GM20431 (cell line): ENCODE data around the gene PADI2.

Source experiments
- in situ Hi-C: fragments of 300-500 bp; cut with MseI, MboI; formaldehyde crosslinking; loops from one replicate; pipeline ENCODE4 v1.15.0; 2020; ENCODE audit warnings: low sequenced_read_pairs; ENCODE audit not compliant: unreplicated experiment

The PADI2 gene

DNA sequence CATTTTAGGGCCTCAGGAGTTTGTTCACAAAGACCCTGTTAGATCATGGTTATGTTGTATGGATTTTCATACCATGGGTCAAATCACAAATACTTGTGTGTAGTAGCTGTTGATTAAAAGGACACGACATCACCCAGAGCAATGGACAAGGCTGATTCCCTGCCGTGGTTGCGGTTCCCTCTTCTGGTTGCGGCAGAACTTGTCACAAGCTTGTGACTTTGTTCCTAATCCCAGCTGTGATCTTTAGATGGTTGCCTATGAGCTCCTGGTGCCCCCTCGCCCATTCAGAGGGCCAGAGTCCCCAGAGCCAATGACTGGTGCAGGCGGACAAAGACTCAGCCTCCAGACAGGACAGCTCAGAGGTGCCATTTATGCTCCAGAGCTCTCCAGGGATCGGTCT, 53.6 kb downstream of the PADI2 start:
- in situ Hi-C loops = loop anchor here (25.0 kb wide), 1 partner anchor 172 kb away; the partner anchor contains the start of gene PADI3

DNA sequence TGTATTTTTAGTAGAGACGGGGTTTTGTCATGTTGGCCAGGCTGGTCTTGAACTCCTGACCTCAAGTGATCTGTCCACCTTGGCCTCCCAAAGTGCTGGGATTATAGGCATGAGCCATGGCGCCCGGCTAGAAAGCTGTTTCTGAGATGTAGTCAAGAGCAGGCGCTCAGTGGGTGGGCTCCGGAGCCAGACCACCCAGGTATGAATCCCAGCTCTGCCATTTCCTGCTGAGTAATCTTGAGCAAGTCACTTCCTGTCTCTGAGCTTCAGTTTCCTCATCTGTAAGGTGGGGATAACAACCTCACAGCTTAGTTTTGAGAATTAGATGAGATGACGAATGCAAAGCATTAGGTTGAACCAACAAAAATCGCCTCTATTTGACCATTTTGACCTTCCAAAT, 56.5 kb downstream of the PADI2 start:
- in situ Hi-C loops = loop anchor here (25.0 kb wide), 1 partner anchor 175 kb away; the partner anchor contains the start of gene PADI3

DNA sequence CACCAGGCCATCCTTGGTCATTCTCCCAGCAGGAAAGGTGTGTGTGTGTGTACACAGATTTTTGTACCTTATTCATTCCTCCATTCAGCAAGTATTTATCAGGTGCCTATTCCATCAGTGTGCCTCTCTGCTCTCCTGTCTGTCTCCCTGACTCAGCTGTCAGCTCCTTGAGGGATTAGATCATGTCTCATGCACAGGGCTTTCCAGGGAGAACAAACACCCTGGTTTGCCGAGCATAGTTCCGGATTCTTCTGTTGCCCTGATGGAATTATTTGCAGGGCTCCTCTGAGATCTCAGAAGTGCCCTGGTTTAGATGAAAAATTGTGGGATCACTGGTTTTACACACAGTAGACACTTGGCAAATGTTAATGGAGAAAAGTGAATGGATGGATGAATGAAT, 57.4 kb downstream of the PADI2 start:
- in situ Hi-C loops = loop anchor here (25.0 kb wide), 1 partner anchor 175 kb away; the partner anchor contains the start of gene PADI3

DNA sequence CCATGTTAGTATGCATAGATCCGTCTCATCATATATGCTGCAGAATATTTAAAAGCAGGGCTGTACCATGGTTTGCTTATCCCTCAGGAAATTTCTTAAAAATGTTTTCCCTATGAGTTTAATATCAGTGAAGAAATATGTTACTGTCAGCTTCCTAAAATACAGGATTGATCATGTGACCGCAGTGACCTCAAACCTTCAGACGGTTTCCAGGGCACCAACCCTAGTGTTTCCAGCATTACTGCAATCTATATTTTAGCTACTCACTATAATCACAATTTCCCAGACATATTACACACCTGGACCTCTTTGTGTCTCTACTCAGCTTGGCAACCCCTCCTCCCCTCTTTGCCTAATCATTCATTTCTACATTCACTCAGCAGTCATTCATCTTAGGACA, 57.8 kb downstream of the PADI2 start:
- in situ Hi-C loops = loop anchor here (25.0 kb wide), 1 partner anchor 176 kb away; the partner anchor contains the start of gene PADI3

DNA sequence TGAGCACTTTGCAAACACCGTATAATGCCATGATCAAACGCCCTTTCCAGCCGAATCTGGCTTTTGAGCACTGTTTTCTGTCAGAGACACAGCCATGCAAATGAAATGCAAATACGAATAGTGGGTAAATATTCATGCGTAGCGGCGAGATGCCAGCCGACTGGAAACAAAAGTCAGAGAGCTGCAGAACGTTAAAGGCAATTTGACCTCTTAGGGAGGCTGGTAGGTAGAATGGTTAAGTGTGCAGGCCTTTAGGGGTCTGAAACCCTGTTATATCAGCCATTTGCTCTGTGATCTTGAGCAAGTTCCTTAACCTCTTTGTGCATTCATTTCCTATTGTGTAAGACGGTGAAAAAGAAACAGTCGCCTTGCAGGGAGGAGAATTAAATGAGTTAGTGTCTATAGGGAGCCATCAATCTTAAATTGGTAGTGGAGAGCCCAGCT, 58.9 kb downstream of the PADI2 start:
- in situ Hi-C loops = loop anchor here (25.0 kb wide), 1 partner anchor 177 kb away; the partner anchor contains the start of gene PADI3

DNA sequence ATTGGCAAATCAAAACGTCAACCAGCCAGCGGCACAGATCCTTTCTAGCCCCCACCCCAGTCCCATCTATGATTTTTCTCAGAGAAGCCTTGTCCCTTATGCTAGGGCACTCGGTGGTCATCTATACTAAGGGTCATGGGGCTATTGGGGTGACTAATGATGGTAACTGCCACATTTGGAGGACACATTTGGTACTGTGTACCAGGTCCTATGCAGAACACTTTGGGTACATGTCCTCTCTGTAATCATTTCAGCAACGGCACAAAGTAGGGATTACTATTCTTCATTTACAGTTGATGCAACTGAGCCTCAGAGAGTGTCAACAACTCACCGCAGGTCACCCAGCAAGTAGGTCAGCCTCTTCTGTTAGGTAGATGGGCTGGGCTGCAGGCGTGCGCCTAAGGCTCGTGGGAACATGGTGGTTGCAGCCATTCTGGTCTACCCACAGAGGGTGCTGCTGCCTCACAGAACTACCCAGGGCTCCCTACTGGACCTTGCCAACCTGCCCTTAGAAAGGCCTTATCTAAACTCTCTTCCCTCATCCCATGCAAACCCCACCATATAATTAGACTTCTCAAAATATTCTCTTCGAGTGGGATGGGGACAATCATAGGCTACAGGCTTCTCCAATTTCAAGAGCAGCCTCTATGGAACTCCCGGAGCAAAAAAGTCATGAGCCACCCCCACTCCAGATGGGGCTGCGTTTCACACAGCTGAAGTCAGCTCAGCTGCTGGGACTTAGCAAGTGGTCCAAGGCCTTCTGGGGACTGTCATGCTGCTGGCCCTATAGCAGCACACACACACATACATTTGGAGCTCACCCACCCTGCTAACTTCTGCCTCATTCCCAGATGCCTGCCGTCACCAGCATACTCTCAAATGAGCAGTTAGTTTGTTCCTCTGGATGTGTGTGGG, 59.6 kb downstream of the PADI2 start:
- in situ Hi-C loops = loop anchor here (25.0 kb wide), 1 partner anchor 178 kb away; the partner anchor contains the start of gene PADI3

DNA sequence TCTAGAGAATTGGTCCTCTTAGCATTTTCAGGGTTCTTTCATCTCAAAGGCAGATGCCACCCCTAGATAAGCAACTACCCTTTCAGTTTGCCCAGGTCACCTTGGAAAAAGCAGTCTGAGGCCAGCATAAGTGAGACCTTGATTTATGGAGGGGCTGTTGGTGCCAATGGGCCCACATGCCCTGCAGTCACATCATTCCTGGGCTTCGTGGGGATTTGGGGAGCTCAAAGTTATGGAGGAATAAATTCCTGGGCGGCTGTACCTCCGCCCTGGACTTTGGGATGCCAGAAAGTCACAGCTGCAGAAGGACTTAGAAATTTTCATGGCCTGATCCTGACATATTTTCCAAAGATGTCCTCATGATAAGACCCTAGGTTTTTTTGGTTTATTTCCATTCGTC, 62.7 kb downstream of the PADI2 start:
- in situ Hi-C loops = loop anchor here (25.0 kb wide), 1 partner anchor 181 kb away; the partner anchor contains the start of gene PADI3

DNA sequence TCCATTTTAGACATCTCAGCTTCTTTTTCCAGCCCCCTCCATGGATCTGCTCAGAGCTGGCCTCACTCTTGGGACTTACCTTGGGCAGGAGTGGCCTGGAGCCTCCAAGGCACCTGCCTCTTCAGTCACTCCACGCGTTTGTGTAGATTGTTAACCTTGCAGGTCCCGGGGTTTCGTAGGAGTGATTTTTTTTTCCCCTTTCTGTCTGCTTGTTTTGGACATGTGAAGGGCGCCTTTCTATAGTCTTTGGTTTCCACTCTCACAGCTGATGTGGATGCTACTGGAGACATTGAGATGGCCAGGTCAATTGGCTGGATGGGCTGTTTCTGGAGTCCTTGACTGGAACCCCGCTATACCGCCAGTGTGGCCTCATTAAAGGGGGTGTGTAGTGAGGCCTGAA, 63.5 kb downstream of the PADI2 start:
- in situ Hi-C loops = loop anchor here (25.0 kb wide), 1 partner anchor 182 kb away; the partner anchor contains the start of gene PADI3

GRCh38 chr1:17053685-17054410, 65.4 kb downstream of the PADI2 start, which contains the start of gene SDHB:
TSS of gene SDHB (minus strand) at chr1:17054032. CDS start at chr1:17054019, 13 bp downstream.
- in situ Hi-C loops = loop anchor here (25.0 kb wide), 1 partner anchor 183 kb away; the partner anchor contains the start of gene PADI3

DNA sequence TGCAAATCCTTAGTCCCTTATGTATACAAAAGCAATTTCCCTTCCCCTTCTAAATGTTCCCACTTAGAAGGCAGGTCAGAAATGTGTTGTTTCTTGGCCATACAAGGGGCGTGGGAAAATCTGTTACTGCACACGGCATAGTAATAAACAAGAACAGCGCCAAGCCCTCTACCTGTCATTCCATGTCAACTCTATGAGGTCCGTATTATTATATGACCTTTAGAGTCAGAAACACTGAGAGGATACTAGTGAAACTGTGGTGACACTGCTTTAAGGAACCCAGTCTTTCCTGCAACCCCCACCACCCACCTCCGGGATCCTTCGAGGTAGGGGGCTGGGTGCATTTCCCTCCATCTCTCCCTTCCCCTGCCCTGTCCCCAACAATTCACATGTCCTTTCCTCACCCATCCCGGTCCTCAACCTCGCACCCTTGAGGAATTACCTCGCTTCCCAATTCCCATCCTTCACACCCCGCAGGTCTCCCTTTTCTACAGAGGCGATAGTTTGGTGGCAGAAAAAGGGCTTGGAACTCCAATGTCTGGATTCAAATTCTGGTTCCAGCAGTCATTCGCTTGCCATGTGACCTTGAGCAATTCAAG, 66.1 kb downstream of the PADI2 start:
- in situ Hi-C loops = loop anchor here (25.0 kb wide), 1 partner anchor 184 kb away; the partner anchor contains the start of gene PADI3

DNA sequence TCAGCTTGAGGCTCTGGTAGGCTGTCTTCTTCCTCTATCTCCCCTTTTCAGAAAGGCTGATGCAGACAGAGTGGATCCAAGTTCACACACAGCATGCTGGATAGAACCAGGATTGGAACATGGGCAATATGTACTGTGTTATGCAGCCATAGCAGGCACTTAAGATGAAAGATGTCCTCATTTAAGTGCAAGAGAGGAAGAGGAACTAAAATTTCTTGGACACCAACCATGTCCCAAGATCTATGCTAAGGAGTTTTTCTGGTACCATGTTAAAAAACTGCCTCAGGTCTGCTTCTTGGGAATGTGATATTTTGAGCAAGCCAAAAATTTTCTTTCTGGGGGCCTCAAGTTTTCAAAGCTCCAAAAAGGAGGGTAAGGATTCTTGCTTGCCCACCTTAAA, 66.6 kb downstream of the PADI2 start:
- in situ Hi-C loops = loop anchor here (25.0 kb wide), 1 partner anchor 185 kb away; the partner anchor contains the start of gene PADI3

GRCh38 chr1:17052038-17052437, 67.2 kb downstream of the PADI2 start:
- in situ Hi-C loops = loop anchor here (25.0 kb wide), 1 partner anchor 185 kb away; the partner anchor contains the start of gene PADI3

GRCh38 chr1:17047924-17048323, 71.3 kb downstream of the PADI2 start:
- in situ Hi-C loops = no loop called here

- in situ Hi-C loops = no loop called here
Measured at GRCh38 chr1:17046334-17046657, 73.0 kb downstream of the PADI2 start.

DNA sequence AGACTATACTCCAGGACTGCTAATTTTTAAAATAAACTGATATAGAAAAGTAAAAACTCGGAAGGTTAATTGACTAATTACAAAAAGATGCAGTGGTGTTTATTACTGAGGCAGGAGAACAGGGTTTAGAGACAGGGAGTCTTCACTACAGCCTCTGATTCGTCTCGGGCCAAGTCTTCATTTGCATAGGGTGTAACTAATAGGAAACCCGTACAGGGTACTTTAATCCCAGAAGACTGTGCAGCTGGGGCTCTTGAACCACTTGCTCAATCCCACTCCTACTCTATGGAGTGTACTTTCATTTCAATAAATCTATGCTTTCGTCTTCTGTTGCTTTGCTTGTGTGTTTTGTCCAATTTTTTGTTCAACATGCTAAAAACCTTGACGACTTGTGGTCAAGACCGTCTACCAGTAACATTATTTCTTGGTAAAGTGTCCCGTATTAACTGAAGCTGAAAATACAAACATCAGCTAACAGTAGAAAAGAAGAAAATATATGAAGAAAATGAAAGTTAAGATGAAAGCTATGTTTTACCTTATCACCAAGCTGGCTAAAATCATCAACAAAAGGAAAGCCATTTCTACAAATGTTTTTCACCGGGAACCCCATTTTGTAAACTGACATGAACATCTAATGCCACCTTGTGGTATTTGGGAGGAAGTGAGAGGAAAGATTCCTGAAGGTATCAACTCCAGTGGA, 73.5 kb downstream of the PADI2 start:
- in situ Hi-C loops = no loop called here

- in situ Hi-C loops = no loop called here
Measured at GRCh38 chr1:17045150-17045549, 74.1 kb downstream of the PADI2 start.

GRCh38 chr1:17043676-17044075, 75.6 kb downstream of the PADI2 start:
- in situ Hi-C loops = no loop called here

- in situ Hi-C loops = no loop called here
Measured at GRCh38 chr1:17040135-17040534, 79.1 kb downstream of the PADI2 start.

GRCh38 chr1:17039522-17039921, 79.7 kb downstream of the PADI2 start:
- in situ Hi-C loops = no loop called here
